ENCODE data around the gene SLFN11.
"Not testable (repeated sequence)": the region's sequence is repeated elsewhere in the genome, so short reads cannot be mapped to it uniquely, and the experiment has no call there.

Gene SLFN11

DNA sequence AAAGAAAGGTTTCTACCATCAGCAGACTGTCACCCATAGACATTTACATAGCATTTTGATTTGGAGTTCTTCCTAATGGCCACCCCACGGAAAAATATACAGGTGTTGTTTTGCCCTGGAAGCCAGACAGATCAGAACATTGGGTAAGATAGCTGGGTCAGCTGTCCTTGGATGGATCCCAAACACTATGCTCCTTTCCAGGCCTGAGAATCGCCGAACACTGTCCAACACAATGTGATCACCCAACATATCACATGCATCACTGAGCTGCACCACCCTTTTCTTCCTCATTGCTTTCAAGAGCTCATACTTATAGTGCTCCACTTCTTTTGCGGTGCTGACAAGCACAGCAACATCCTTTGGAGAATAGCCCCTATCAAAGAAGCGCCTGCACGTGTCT, 21.1 kb downstream of the SLFN11 start:
- no peak for DNase-seq (ENCODE audit: low read depth)

DNA sequence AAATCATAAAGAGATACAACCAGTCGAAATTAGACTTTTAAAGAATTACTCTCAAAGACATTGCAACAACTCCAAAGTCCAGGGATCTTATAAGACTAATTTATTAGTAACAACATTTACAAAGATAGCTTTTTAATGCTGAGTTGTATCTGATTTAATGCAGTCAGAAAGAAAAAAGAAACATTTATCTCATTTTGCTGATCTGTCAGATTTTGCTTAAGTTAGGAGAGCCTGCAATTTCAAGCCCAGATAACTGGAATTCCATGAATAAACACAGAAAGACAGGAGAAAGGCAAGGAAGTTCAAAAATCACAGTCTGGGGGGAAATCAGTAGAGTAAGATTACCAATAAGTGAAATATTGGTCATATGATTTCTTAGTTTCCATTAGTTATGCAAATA, 22.9 kb downstream of the SLFN11 start:
- DNase-seq (ENCODE audit: low read depth): no peak

DNA sequence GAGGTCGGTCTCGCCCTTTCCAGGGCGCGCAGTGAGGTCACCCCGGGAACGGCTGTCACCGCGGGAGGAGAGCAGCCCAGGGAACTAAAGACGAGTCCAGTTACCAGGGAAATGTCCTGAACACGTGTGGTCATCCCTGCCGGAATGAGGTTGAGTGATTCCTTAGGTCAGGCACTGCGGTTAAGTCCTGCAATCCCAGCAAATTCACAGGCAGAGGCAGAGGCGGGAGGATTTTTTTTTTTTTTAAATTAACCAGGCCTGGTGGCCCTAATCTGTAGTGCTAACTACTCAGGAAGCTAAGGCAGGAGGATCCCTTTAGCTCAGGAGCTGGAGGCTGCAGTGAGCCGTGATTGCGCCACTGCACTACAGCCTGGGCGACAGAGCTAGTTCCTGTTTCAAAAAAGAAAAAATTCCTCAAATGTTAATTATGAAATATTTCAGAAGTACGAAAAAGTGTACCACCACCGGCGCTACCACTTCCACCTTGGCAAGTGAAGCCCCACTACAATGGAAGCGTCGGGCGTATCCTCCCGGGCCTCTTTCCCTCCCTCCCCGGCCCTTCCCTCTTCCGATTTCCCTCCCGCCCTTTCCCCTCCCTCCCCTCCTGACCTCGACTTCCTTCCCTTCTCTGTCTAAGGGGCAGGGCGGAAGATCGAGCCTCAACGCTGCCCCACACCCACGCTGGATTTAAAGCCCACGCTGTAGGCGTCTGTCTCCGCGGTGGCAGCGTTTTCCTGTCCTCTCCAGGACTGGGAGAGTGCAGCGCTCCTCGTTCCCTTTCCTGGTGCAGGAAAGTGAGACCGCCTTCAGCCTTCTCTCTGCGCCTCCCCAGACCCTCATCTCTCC, 27.3 kb downstream of the SLFN11 start:
- no peak for DNase-seq (ENCODE audit: low read depth)

DNA sequence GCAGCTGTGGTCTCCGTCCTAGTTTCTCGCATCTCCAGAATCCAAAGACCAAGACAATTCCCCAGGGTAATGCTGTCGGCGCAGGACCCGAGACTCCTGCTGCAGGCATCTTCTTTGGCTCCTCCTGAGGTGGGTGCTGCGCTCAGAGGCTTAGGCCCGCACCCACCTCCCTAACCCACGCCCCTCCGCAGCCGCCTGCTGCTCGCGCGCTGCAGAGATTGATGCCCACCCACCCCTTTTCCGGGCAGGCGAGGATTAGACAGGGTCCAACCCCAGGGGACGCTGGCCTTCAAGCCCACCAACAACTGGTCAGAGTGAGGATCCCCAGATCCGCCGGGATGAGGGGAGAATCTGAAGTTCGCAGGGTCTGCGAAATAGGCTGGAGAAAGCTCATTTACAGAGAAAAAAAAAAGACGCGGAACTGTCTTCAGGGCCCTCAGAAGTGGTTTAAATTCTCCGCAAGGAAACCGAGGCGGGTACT, 27.9 kb downstream of the SLFN11 start:
- DNase-seq (ENCODE audit: low read depth): no peak

DNA sequence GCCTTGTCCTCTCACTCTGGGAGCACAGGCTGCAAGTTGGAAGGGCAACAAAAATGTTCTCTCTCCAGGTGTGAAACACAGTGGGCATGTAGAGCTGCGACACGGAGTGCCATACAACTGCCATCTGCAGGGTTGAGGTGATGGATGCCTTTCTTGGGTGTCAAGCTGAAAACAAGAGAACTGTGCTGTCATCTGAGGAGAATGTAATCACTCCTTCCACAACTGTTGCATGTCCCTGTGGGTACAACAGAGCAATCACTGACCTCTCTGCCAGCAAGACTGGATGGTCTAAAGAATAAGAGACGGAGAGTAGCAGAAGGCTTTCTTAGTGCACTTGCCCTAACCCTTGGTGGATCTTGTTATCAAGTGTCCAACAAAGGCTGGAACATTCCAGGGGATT, 29.2 kb downstream of the SLFN11 start:
- DNase-seq (ENCODE audit: low read depth): no peak

DNA sequence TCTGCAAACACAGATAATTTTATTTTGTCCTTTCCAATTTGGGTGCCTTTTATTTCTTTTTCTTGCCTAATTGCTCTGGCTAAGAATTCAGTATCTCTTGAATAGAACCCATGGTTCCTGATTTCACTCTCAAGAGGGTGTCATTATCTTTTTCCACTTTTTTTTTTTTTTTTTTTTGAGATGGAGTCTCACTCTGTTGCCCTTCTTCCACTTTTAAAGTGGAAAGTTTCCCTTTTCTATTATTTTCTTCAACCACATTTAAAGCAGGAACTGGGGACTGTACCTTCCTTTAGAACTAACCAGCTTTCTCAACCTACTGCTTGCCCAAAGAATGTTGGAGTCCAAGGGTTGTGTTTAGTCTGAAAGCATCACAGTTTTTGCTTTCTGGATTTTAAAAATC, 31.1 kb downstream of the SLFN11 start:
- no peak for DNase-seq (ENCODE audit: low read depth)

DNA sequence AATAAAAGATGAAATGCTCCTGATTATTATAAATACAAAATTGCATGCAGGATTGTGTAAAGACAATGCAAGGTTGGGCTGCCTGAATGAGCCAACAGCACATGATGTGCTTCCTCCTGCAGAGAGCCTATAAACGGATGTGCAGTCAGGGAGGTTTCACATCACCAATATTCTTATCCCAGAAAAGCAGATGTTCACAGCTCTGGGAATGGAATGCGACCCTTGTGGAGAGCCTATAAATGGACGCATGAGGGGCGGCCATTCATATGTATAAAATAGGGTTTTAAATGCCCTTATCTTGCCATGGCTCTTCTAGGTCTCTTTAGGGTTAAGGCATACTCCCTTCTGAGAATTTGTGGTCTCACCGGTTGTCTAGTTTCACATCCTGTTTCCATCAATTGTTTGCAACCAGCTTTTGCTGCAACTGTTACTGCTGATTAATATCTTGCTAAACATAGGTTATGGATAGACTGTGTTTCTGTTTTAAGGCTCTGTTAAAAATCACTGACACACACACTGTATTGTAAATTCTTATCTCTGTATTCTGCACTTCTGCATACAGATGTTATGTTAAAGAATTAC, 31.9 kb downstream of the SLFN11 start:
- no peak for DNase-seq (ENCODE audit: low read depth)

DNA sequence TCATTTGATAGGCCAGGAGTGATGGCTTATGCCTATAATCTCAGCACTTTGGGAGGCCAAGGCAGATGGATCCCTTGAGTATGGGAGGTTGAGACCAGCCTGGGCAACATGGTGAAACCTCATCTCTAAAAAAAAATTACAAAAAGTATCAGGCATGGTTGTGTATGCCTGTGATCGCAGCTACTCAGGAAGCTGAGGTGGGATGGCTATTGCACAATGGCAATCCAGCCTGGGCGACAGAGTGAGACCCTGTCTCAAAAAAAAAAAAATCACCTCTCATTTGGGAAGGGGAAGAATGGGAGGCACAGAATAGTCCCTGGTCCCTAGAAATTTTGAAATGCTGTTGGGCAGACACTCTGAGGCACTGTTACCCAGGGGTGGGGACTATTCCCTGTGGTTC, 35.2 kb downstream of the SLFN11 start:
- DNase-seq (ENCODE audit: low read depth): no peak

DNA sequence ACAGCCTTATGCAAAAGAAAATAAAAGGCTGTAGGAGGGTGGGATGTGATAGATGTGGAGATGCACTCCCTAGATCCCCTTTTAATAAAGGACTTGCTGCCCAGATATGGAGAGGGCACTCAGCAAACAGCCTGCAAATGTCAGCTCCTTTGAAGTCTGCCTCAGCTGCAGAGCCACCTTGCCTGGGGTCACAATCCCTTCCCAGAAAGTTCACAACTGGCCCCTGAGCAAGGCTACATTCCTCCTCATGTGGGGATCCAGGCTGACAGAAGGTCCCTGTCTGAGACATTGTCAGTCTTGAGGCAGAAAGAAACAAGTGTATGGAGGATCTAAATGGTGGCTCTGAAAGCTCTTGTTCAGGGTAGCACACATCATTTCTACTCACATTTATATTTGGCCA, 36.1 kb downstream of the SLFN11 start:
- no peak for DNase-seq (ENCODE audit: low read depth)

DNA sequence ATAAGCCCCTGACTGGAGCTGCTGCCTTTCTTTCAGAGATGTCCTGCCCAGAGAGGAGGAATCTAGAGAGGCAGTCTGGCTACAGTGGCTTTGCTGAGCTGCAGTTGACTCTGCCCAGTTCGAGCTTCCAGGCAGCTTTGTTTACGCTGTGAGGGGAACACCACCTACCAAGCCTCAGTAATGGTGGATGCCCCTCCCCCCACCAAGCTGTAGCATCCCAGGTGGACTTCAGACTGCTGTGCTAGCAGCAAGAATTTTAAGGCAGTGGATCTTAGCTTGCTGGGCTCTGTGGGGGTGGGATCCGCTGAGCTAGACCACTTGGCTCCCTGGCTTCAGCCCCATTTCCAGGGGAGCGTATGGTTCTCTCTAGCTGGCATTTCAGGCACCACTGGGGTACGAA, 39.8 kb downstream of the SLFN11 start:
- DNase-seq (ENCODE audit: low read depth): not testable (repeated sequence)

DNA sequence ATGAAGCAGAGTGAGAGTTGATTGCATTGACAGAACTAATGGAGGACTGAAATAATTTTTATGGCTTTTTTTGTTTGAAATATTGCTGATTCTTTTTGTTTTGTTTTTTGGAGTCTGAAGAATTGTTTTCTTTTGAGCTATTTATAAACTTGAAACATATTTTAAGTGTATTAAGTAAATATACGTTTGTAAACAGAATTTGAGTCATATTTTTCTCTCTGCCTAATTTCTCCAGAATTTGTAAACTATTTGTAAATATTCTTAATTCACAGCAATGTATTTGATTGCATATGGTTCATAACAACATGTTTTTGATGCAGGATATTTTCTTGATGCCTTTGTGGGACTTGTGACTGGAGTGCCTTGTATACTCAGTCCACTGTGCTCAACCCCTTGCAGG, 50.7 kb downstream of the SLFN11 start:
- DNase-seq (ENCODE audit: low read depth): no peak

DNA sequence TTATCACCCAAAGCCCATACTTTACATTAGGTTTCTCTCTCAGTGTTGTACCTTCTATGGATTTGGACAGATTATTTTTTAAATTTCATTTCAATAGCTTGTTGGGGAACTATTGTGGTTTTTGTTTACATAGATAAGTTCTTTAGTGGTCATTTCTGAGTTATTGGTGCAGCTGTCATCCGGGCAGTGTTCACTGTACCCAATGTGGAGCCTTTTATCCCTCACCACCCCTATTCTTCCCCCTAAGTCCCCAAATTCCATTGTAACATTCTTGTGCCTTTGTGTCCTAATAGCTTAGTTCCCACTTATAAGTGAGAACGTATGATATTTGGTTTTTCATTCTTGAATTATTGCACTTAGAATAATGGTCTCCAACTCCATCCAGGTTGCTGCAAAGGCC, 57.5 kb downstream of the SLFN11 start:
- DNase-seq (ENCODE audit: low read depth): no peak

DNA sequence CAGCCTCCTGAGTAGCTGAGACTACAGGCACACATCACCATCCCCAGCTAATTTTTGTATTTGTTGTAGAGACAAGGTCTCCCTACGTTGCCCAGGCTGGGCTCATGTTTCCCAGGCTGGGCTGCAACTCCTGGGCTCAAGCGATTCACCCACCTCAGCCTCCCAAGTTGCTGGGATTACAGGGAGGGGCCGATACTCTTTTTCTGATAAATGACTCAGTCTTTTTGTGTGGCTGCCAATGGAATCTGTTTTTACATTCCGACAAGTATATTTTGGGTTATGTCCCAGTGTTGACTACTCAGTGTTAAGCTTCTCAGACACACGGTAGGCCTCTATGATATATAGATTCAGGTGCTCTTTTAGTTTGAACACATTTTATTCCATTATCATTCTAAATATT, 58.1 kb downstream of the SLFN11 start:
- no peak for DNase-seq (ENCODE audit: low read depth)

DNA sequence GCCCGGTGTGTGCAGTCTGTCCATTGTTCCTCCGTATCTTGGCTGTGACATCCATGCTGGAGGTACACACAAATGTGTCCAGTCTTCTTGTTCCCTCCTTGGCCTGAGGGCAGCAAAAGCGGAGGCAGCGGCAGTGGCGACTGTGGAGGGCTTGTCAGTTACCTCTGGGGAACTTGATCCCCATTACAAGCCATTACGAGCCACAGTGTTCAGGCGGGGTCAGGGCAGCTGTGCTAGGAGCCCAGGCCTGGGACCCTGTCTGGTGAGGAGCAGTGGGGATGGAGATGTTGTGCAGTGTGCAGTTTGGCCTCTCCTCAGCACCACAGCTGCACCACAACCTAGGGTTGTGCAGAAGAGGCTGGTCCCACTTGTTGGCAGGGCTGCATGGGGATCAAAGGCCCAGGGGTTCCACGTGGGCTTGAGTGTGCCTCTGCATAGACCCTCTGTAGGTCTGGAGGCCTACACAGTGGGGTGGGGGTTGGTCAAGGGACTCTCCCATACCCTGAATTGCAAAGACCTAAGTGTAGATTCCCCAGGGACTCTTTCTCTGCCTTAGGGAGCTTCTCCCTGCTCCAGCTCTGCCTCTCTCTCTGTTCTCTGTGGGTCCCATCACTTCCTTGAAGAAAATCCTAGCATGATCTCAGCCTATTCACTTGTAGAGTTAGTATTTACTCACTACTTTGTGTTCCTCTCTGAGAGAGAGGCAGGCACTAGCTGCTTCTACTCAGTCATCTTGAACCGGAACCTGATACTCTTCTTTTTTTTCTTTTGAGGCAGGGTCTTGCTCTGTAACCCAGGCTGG, 58.8 kb downstream of the SLFN11 start:
- no peak for DNase-seq (ENCODE audit: low read depth)

DNA sequence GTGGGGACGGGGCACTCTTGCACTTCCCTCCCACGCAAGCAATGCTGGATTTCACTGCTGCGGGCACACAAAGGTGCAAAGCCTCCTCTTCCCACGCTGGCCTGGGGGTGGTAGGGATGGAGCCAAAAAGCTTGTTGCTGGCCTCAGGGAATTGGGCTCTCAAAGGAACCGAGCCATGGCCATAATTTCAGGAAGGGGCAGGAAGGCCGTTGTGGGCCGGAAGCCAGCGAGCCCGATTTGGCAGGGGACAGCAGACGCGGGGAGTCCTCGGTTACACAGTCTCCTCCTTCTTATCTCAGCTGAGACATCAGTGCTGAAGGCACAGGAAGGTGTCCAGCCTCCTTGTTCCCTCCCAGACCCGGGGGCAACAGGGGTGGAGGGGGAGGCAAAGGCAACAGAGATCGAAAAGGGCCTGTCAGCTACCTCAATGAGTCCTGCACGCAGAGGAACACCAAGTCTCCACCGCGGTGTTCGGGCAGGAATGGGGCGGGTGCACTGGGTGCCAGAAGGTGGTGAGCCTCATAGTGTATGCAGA, 59.5 kb downstream of the SLFN11 start:
- no peak for DNase-seq (ENCODE audit: low read depth)

DNA sequence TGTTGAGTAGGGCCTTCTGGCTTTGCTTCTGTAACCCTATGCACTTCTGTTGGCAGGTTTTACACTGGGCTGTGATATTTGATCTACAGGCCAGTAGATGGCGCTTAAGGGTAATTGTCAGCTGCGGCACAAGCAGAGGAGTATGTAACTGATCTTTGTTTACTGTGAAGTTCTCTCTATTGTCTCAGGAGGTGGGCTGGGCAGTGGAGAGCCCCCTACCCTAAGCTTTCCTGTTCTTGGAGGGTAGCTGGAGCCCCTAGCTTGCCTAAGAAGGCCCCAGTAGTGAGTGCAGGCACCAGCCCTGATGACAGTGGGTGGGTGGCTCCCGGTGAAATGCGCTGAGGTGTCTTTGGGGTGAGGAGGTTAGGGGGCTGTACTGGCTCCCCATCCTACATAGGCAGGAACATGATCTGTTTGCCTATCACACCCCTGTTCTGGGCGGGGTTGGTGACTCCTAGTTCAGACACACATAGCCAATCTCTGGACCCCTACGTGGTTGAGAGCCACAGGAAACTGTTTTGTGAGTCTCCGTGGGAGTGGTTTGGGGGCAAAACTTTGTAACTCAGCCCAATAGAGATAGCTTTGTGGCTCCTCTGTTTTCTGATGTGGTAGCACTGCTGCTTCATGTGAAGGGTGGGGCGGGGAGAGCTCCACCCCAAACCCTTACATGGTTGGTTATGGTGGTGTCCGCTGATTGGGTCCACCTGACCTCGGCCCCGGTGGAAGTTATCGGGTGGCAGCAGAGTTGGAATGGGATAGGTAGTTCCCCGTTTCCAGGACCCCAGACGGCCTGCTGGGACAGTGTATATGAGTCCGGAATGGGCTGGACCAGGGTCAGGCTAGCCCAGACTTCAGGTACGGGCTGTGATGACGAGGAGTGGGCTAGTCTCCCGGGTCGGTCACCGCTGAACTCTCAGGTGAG, 60.4 kb downstream of the SLFN11 start:
- DNase-seq (ENCODE audit: low read depth): peak; percentile 62

DNA sequence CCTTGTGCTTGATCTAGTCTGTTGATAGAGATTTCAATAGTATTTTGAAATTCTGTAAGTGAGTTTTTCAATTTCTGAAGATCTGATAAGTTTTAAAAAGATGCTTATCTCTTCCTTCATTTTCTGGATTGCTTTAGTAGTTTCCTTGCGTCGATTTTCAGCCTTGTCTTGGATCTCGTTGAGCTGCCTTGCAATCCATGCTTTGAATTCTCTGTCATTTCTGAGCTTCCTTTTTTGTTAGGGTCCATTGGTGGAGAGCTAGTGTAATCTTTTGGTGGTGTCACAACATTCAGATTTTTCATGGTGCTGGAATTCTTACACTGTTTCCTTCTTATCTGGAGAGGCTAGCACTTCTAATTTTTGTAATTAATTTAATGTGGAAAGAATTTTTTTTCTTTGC, 61.1 kb downstream of the SLFN11 start:
- DNase-seq (ENCODE audit: low read depth): no peak

DNA sequence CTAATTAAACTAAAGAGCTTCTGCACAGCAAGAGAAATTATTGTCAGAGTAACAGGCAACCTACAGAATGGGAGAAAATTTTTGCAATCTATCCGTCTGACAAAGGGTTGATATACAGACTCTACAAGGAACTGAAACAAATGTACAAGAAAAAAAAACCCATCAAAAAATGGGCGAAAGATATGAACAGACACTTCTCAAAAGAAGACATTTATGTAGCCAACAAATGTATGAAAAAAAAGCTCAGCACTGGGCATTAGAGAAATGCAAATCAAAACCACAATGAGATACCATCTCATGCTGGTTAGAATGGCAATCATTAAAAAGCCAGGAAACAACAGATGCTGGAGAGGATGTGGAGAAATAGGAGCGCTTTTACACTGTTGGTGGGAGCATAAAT, 64.1 kb downstream of the SLFN11 start:
- DNase-seq (ENCODE audit: low read depth): not testable (repeated sequence)
